GM23338 (cell line): Measurements from ENCODE around the gene EDEM1. TPM values are rescaled to one million over a fixed set of nuclear protein-coding genes. Genes with fewer than 3 reads are reported as not detected.

Experiments used
- CREB1 ChIP-seq: fragments of 250-450 bp; sonication (Bioruptor Pico); IDR thresholded peaks from 2 replicates; pipeline ENCODE4 v1.5.0; 2020; ENCODE audit warnings: low read depth, mild to moderate bottlenecking, moderate library complexity
- ETS1 ChIP-seq: IDR thresholded peaks from 2 replicates; pipeline ENCODE4 v1.6.1; 2016; ENCODE audit warnings: antibody characterized with exemption
- EZH2 ChIP-seq: fragments of 200-600 bp; sonication (generic); IDR thresholded peaks from one replicate; pipeline ENCODE4 v1.8.0; 2017; ENCODE audit warnings: antibody characterized with exemption, mild to moderate bottlenecking, low read depth; ENCODE audit not compliant: unreplicated experiment
- JUNB ChIP-seq: IDR thresholded peaks from one replicate; pipeline ENCODE4 v1.6.1; 2016; ENCODE audit warnings: antibody characterized with exemption; ENCODE audit not compliant: unreplicated experiment
- NANOG ChIP-seq: IDR thresholded peaks from 2 replicates; pipeline ENCODE4 v1.6.1; 2016; ENCODE audit warnings: antibody characterized with exemption, borderline replicate concordance
- POLR2AphosphoS5 ChIP-seq: IDR thresholded peaks from 2 replicates; pipeline ENCODE4 v1.6.1; 2016; ENCODE audit warnings: antibody characterized with exemption, low read depth
- ZNF331 ChIP-seq: fragments of 250-450 bp; sonication (Bioruptor Pico); IDR thresholded peaks from 2 replicates; pipeline ENCODE4 v1.5.0; 2020; ENCODE audit warnings: low read depth, mild to moderate bottlenecking, moderate library complexity
- ZNF462 ChIP-seq: fragments of 250-450 bp; sonication (Bioruptor Pico); IDR thresholded peaks from 2 replicates; pipeline ENCODE4 v1.5.0; 2020; ENCODE audit warnings: mild to moderate bottlenecking, moderate library complexity
- polyA plus RNA-seq: library from polyadenylated mRNA; unstranded; fragments of >200 nt; fragmentation: Nextera tagmentation; extraction: Ambion mirVana; gene quantifications from 2 replicates; pipeline ENCODE4 v1.2.1, GENCODE V29; 2016
- total RNA-seq: library from RNA; depleted of rRNA; stranded (reverse); fragments of >200 nt; shearing (Covaris generic); gene quantifications from 2 replicates; pipeline ENCODE4 v1.2.3, GENCODE V29; 2014

The EDEM1 gene
- total and polyA plus RNA-seq, 2 experiments from 2014 or later = 2.2 to 36.7 TPM

DNA sequence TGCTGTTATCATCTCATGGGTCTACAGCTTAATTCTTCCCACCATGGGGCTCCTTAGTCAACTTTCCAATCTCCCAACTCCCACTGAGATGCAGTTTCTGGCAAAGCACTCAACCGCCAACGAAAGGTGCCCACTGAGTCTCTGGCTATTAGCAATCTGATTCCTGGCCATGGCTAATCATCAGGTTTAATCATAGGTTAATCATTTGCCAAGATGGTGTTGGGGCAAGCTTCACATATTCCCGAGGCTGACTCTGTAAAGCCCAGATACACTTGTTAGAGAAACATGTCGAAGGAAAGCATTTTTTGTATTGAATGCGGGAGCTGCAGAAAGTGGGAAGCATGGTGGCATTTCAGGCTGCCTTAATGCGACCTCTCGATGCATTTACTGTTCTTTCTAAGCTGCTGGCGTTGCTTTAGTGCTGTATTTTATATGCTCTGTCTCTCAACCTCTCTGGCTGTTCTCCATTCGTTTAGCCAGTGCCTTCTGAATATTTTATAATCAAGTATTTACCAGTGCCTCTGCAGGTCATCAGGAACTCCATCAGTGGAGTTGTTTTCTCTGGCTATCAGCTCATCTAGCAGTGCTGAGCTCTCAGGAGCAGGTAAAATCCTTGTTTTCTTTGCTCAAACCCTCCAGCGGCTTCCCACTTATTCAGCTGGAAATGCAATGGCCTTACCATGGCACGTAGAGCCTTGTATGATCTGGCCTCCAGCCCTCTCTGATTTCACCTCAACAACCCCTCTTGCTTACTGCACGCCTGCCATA lies 67.0 kb downstream of the EDEM1 start (continued):
- TF ChIP-seq ZNF462 (CRISPR knock-in tag) (no peak), POLR2AphosphoS5 (no peak), NANOG (no peak), ETS1 (no peak), CREB1 (CRISPR knock-in tag) (no peak), JUNB (no peak), ZNF331 (CRISPR knock-in tag) (no peak), EZH2 (no peak)
